PC-3 (cell line): ENCODE results near the gene HDAC6. TPM values are rescaled to one million over a fixed set of nuclear protein-coding genes. Genes with fewer than 3 reads are reported as not detected.

Experiments used
- ATAC-seq: fragments of 200-7000 bp; cut with Tn5 transposase; 2 replicates; pipeline ENCODE4 v1.9.1; 2020; ENCODE audit warnings: mild to moderate bottlenecking, moderate library complexity
- BruUV-seq: library from RNA; stranded (reverse); fragments of 400-500 nt; replicated peaks from 2 replicates; lab custom pipeline; 2021; lab: Mats Ljungman, UMichigan
- CTCF ChIA-PET: fragments of 300-600 bp; sonication (Branson Sonifier 250); formaldehyde crosslinking; loops from one replicate; lab custom pipeline; 2022; ENCODE audit warnings: antibody characterized with exemption; lab: Charles Lee
- POLR2A ChIA-PET: fragments of 300-600 bp; sonication (Branson Sonifier 250); formaldehyde crosslinking; loops from one replicate; lab custom pipeline; 2022; ENCODE audit warnings: antibody characterized with exemption; ENCODE audit not compliant: unreplicated experiment; lab: Charles Lee
- DNase-seq: peaks from one replicate; pipeline ENCODE4 v3.0.0-alpha.2; 2015
- H2AFZ ChIP-seq: fragments of 300-600 bp; sonication (generic); 2 replicates; pipeline ENCODE4 v1.6.0; 2016; ENCODE audit warnings: antibody characterized with exemption, low read length
- H3F3A ChIP-seq: fragments of 300-600 bp; sonication (generic); one replicate; pipeline ENCODE4 v1.6.0; 2017; ENCODE audit warnings: antibody characterized with exemption, low read length, control low read depth, mild to moderate bottlenecking; ENCODE audit not compliant: unreplicated experiment
- H3K27ac ChIP-seq: fragments of 300-600 bp; sonication (generic); 2 replicates; pipeline ENCODE4 v1.5.1; 2016; ENCODE audit warnings: mild to moderate bottlenecking, low read length
- H3K27me3 ChIP-seq: fragments of 300-600 bp; sonication (generic); 2 replicates; pipeline ENCODE4 v1.6.1; 2016; ENCODE audit warnings: low read length, mixed read lengths
- H3K36me3 ChIP-seq: fragments of 300-600 bp; sonication (generic); 2 replicates; pipeline ENCODE4 v1.6.1; 2016; ENCODE audit warnings: low read depth, mixed run types, low read length, mixed read lengths
- H3K4me1 ChIP-seq: fragments of 300-600 bp; sonication (generic); 2 replicates; pipeline ENCODE4 v1.5.1; 2016; ENCODE audit warnings: low read length; ENCODE audit not compliant: insufficient read depth
- H3K4me2 ChIP-seq: fragments of 300-600 bp; sonication (generic); 2 replicates; pipeline ENCODE4 v1.6.0; 2016; ENCODE audit warnings: low read length
- H3K4me3 ChIP-seq: fragments of 300-600 bp; sonication (generic); 2 replicates; pipeline ENCODE4 v1.5.1; 2016; ENCODE audit warnings: mild to moderate bottlenecking, low read length, mixed read lengths
- H3K79me2 ChIP-seq: fragments of 300-600 bp; sonication (generic); 2 replicates; pipeline ENCODE4 v1.6.1; 2017; ENCODE audit warnings: low read length, mixed read lengths
- H3K9ac ChIP-seq: fragments of 300-600 bp; sonication (generic); 2 replicates; pipeline ENCODE4 v1.6.0; 2016; ENCODE audit warnings: mild to moderate bottlenecking, low read length
- H3K9me2 ChIP-seq: fragments of 300-600 bp; sonication (generic); replicated peaks from 2 replicates; pipeline ENCODE4 v1.6.1; 2016; ENCODE audit warnings: mixed run types, low read length, mixed read lengths
- H3K9me3 ChIP-seq: fragments of 300-600 bp; sonication (generic); 2 replicates; pipeline ENCODE4 v1.6.1; 2016; ENCODE audit warnings: low read length, mixed read lengths
- H4K20me1 ChIP-seq: fragments of 300-600 bp; sonication (generic); 2 replicates; pipeline ENCODE4 v1.6.1; 2016; ENCODE audit warnings: low read length, mixed read lengths
- EZH2 ChIP-seq: fragments of 300-600 bp; sonication (generic); IDR thresholded peaks from one replicate; pipeline ENCODE4 v1.6.1; 2017; ENCODE audit warnings: antibody characterized with exemption, mild to moderate bottlenecking, low read length; ENCODE audit not compliant: unreplicated experiment
- EZH2phosphoT487 ChIP-seq: fragments of 300-600 bp; sonication (generic); IDR thresholded peaks from 2 replicates; pipeline ENCODE4 v1.6.1; 2018; ENCODE audit warnings: mild to moderate bottlenecking, antibody characterized with exemption, low read length, borderline replicate concordance
- intact Hi-C: fragments of 100-400 bp; cut with micrococcal nuclease; formaldehyde crosslinking; loops from 2 replicates; pipeline ENCODE4 v1.9.0; 2023
- total RNA-seq: library from RNA; depleted of rRNA; stranded (reverse); fragments of >200 nt; gene quantifications from 2 replicates; pipeline ENCODE4 v1.2.3, GENCODE V29; 2014
- TF ChIP-seq, protein P1 (sequence below): fragments of 300-600 bp; sonication (generic); conservative IDR thresholded peaks from 2 replicates; pipeline ENCODE4 v1.5.1; 2017; ENCODE audit warnings: antibody characterized with exemption, low read depth, mild to moderate bottlenecking, low read length

HDAC6 gene
- total RNA-seq, 1 experiment from 2014 or later: 58.0 TPM

DNA sequence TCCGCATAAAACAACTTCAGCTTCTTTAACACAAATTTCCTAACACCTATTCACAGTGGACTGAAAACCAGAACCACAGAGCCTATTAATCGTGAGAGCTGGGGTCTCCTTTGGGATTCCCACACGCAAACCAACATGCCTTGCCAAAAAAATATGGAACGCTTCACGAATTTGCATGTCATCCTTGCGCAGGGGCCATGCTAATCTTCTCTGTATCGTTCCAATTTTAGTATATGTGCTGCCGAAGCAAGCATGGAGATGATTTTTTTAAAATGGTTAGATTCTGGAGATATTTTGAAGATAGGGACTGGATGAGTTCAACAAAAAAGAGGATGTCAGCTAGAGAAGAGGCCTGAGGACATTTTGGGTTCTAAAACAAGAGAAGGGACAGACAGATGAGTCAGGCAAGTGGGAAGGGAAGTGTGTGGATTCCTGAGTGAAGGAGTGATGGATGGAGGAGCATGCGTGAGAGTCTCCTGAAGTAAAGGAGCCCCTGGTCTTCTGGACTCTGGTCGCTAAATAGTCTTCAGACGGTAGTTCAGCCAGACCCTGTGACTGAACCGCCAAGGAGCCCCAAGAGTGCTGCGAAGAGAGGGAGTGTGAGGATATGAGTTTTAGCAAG is 24.9 kb upstream of the HDAC6 start:
- no peak for TF ChIP-seq EZH2phosphoT487
- no peak for TF ChIP-seq EZH2
- TF ChIP-seq, protein P1, sequence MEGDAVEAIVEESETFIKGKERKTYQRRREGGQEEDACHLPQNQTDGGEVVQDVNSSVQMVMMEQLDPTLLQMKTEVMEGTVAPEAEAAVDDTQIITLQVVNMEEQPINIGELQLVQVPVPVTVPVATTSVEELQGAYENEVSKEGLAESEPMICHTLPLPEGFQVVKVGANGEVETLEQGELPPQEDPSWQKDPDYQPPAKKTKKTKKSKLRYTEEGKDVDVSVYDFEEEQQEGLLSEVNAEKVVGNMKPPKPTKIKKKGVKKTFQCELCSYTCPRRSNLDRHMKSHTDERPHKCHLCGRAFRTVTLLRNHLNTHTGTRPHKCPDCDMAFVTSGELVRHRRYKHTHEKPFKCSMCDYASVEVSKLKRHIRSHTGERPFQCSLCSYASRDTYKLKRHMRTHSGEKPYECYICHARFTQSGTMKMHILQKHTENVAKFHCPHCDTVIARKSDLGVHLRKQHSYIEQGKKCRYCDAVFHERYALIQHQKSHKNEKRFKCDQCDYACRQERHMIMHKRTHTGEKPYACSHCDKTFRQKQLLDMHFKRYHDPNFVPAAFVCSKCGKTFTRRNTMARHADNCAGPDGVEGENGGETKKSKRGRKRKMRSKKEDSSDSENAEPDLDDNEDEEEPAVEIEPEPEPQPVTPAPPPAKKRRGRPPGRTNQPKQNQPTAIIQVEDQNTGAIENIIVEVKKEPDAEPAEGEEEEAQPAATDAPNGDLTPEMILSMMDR: no peak
- H2AFZ ChIP-seq: no peak overlapping the region
- H3K79me2 ChIP-seq: no peaks in the 10 kb centered on the region
- no peak overlapping the region for H3K9ac ChIP-seq
- no peaks in the 10 kb centered on the region for H3K36me3 ChIP-seq
- H3K4me1 ChIP-seq: no peaks in the 10 kb centered on the region
- H3F3A ChIP-seq: no peaks in the 10 kb centered on the region
- no peaks in the 10 kb centered on the region for H4K20me1 ChIP-seq
- no peak for ATAC-seq
- H3K27me3 ChIP-seq: no peaks in the 10 kb centered on the region
- ChIA-PET POLR2A (no interaction called here), CTCF (no interaction called here)
- intact Hi-C loops: no loop called here
- H3K9me3 ChIP-seq: no peaks in the 10 kb centered on the region
- no peak for DNase-seq
- no peaks in the 10 kb centered on the region for H3K9me2 ChIP-seq
- H3K4me2 ChIP-seq: no peak overlapping the region
- no peak overlapping the region for H3K27ac ChIP-seq
- no TSS peak for BruUV-seq
- no peak overlapping the region for H3K4me3 ChIP-seq

DNA sequence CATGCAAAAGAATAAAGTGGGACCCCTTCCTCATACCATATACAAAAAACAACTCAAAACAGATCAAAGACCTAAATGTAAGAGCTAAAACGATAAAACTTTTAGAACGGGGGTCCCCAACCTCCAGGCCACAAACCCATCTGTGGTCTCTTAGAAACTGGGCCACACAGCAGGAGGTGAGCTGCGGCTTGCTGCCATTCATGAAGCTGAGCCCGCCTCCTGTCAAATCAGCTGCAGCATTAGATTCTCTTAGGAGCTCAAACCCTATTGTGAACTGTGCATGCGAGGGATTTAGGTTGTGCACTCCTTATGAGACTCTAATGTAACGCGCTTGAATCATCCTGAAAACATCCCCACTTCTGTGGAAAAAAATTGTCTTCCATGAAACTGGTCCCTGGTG is 22.5 kb upstream of the HDAC6 start:
- Histone ChIP-seq H3K4me2 (no peak overlapping the region), H4K20me1 (no peaks in the 10 kb centered on the region), H3K4me3 (no peak overlapping the region), H3K79me2 (no peaks in the 10 kb centered on the region), H3K9ac (no peak overlapping the region), H3K36me3 (no peaks in the 10 kb centered on the region), H3K27ac (no peak overlapping the region), H3K9me2 (no peaks in the 10 kb centered on the region), H3K4me1 (no peaks in the 10 kb centered on the region), H3K9me3 (no peaks in the 10 kb centered on the region), H2AFZ (no peak overlapping the region), H3F3A (no peaks in the 10 kb centered on the region), H3K27me3 (no peaks in the 10 kb centered on the region)
- no peak for DNase-seq
- ChIA-PET CTCF (no interaction called here), POLR2A (interaction anchor here (0.8 kb wide), 1 partner anchor 22 kb away, joined by 3 read pairs; the partner anchor contains the start of gene HDAC6)
- no peak for ATAC-seq
- intact Hi-C loops: no loop called here
- BruUV-seq: no TSS peak
- no peak for TF ChIP-seq EZH2
- no peak for TF ChIP-seq EZH2phosphoT487
- TF ChIP-seq, protein P1: no peak

DNA sequence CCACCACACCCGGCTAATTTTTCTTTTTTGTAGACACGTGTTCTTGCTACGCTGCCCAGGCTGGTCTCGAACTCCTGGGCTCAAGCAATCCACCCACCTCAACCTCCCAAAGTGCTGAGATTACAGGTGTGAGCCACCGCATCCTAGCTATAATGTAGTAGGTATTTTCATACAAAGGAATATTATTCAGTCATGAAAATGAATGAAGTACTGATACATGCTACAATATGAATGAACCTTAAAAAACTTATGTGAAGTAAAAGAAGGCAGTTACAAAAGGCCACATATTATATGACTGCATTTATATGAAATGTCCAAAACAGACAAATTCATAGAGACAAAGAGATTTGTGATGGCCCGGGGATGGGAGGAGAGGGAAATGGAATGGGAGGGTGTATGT is 20.2 kb upstream of the HDAC6 start:
- H3F3A ChIP-seq: no peaks in the 10 kb centered on the region
- no peak overlapping the region for H3K27ac ChIP-seq
- H3K79me2 ChIP-seq: no peaks in the 10 kb centered on the region
- no peaks in the 10 kb centered on the region for H3K4me1 ChIP-seq
- H3K9ac ChIP-seq: no peak overlapping the region
- TF ChIP-seq, protein P1: no peak
- TF ChIP-seq EZH2phosphoT487 (no peak), EZH2 (no peak)
- H3K9me2 ChIP-seq: no peaks in the 10 kb centered on the region
- no peak overlapping the region for H2AFZ ChIP-seq
- H3K4me2 ChIP-seq: no peak overlapping the region
- H4K20me1 ChIP-seq: no peaks in the 10 kb centered on the region
- no peaks in the 10 kb centered on the region for H3K27me3 ChIP-seq
- ATAC-seq (no peak), DNase-seq (no peak)
- POLR2A ChIA-PET: no interaction called here
- no peaks in the 10 kb centered on the region for H3K9me3 ChIP-seq
- CTCF ChIA-PET: no interaction called here
- no peak overlapping the region for H3K4me3 ChIP-seq
- H3K36me3 ChIP-seq: no peaks in the 10 kb centered on the region
- intact Hi-C loops: no loop called here
- BruUV-seq: no TSS peak
